Skeletal muscle satellite cell (primary cell): ENCODE measurements around the gene CDH6. TPM values are rescaled to one million over a fixed set of nuclear protein-coding genes. Genes with fewer than 3 reads are reported as not detected.

Experiments
- H3K27me3 ChIP-seq: 2 replicates; pipeline ENCODE4 v1.7.0; 2013; ENCODE audit warnings: low read length; ENCODE audit not compliant: control insufficient read depth, insufficient read depth
- H3K36me3 ChIP-seq: 2 replicates; pipeline ENCODE4 v1.7.0; 2013; ENCODE audit warnings: mild to moderate bottlenecking, control low read depth, low read length; ENCODE audit not compliant: insufficient read depth
- H3K4me1 ChIP-seq: 2 replicates; pipeline ENCODE4 v1.7.0; 2013; ENCODE audit warnings: low read length; ENCODE audit not compliant: control insufficient read depth, insufficient read depth
- H3K4me2 ChIP-seq: 2 replicates; pipeline ENCODE4 v1.7.0; 2013; ENCODE audit warnings: mild to moderate bottlenecking, low read length
- H3K4me3 ChIP-seq: 2 replicates; pipeline ENCODE4 v1.7.0; 2013; ENCODE audit warnings: low read length
- H3K9ac ChIP-seq: 2 replicates; pipeline ENCODE4 v1.7.0; 2013; ENCODE audit warnings: mild to moderate bottlenecking, low read depth, low read length, moderate library complexity
- H3K9me3 ChIP-seq: replicated peaks from 2 replicates; pipeline ENCODE4 v1.7.0; 2013; ENCODE audit warnings: mild to moderate bottlenecking, control low read depth, low read length
- total RNA-seq: library from RNA; depleted of rRNA; stranded (reverse); fragments of >200 nt; gene quantifications from 2 replicates; pipeline ENCODE4 v1.2.3, GENCODE V29; 2012; rRNA removed

The CDH6 gene
- total RNA-seq: not detected in 2 replicates

DNA sequence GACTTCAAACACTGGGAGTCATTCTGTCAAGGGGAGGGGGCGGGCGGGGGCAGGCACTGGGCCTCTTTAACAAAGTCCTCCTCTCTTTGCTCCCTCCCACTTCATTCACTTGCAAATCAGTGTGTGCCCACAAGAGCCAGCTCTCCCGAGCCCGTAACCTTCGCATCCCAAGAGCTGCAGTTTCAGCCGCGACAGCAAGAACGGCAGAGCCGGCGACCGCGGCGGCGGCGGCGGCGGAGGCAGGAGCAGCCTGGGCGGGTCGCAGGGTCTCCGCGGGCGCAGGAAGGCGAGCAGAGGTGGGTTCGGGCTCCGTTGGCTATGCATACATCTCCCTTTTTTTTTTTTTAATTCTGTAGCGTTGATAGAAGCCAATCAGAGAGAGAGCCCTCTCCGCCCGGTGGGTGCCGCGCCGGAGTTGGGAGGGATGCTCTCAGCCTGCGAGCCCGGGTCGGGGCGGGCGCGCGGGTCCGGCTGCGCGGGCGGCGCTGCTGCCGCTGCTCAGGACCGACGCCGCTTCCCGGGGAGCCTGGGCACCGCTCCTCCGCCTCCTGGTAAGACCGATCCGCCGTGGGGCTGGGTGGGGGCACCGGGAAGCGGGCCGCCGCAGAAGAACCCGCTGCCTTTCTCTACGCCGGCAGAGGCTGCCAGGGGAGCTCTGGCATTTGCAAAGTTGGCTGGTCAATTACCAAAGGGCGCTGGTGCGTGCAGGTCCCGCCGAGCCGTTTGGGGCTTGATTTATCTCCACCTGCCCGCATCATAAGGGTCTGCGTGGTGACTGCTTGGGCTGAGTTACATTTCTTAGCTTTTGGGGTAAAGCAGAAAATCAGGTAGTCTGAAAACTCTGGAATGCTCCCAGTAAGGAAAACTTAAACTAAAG, at the start of gene CDH6:
Gene CDH6, plus strand, starts transcription at position 96 of the 877 bp plus-strand sequence. CDS start 73,788 bp downstream, outside the sequence.
- Histone ChIP-seq H3K27me3 (peaks cover 51% of the 10 kb centered on the region), H3K9me3 (no peaks in the 10 kb centered on the region), H3K9ac (no peak within 1 kb of the TSS), H3K4me2 (peak within 1 kb of the TSS; percentile 77), H3K4me1 (peaks cover 6% of the 10 kb centered on the region), H3K4me3 (peak within 1 kb of the TSS; percentile 56), H3K36me3 (no peaks in the 10 kb centered on the region)

DNA sequence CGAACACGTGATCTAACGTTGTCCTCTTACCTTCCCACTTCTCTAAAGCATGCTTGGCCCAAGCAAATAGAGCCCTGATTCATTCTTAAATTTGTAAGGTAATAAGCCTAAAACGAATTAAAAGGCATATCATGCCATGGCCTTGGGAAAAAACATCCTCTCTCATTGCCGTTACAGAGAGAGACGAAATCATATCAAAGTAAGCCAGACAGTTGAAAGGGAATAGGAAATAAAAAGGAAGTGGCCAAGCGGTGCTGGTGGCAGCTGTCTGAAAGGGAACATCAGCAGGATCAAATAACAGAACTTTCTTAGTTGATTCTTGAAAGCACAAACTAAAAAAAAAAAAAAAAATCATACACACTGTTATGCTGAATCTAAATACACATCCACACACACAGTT, 49.1 kb upstream of the CDH6 start:
- H3K4me2 ChIP-seq: no peak overlapping the region
- H3K36me3 ChIP-seq: no peaks in the 10 kb centered on the region
- H3K4me3 ChIP-seq: no peak overlapping the region
- H3K4me1 ChIP-seq: peaks cover 3% of the 10 kb centered on the region
- H3K27me3 ChIP-seq: no peaks in the 10 kb centered on the region
- H3K9me3 ChIP-seq: no peaks in the 10 kb centered on the region
- no peak overlapping the region for H3K9ac ChIP-seq

DNA sequence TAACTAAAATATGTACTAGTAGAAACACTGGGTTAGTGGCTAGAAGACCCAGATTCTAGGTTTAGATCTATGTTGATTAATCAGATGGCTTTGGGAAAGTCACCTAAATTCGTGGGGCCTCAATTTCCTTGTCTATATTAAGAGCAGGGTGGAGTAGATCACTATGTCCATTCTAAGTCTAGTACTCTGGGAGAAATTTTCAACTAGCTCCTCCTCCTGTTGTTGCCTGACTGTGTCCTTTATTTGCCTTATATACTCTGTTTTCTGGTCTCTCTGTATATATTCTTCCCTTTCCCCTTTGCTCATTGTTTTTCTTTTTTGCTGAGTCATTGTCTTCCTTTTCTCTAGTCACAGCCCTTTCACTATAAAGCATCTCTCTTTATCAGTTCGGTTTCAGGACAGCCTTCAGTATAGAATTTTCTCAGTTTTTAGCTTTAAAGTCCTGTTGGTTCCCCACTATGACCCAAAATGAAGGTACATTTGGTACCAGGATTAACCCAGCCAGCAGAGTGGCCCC, 44.5 kb upstream of the CDH6 start:
- no peak overlapping the region for H3K4me2 ChIP-seq
- no peaks in the 10 kb centered on the region for H3K36me3 ChIP-seq
- H3K9ac ChIP-seq: no peak overlapping the region
- peaks cover 3% of the 10 kb centered on the region for H3K4me1 ChIP-seq
- no peak overlapping the region for H3K4me3 ChIP-seq
- no peaks in the 10 kb centered on the region for H3K27me3 ChIP-seq
- H3K9me3 ChIP-seq: no peaks in the 10 kb centered on the region

DNA sequence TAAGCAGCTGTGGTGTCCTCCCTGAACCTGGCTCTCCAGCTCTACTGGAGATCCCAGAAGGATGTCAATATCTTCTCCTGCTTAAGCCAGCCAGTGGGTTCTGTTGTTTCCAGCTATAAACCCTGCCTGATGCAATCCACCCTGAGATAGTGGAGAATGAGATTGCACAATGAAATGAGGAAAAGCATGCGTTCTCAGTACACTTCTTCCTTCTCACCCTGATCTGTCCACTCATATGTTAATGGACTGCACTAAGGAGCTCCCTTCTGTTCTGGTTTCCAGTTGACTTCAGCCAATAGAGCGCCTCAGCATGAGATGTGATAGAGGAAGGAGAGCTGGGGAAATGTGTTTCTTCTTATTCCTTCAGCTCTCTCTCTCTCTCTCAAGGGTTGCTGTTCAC, 40.0 kb upstream of the CDH6 start:
- Histone ChIP-seq H3K9me3 (no peaks in the 10 kb centered on the region), H3K9ac (no peak overlapping the region), H3K4me2 (no peak overlapping the region), H3K4me1 (peaks cover 3% of the 10 kb centered on the region), H3K27me3 (no peaks in the 10 kb centered on the region), H3K36me3 (no peaks in the 10 kb centered on the region), H3K4me3 (no peak overlapping the region)

DNA sequence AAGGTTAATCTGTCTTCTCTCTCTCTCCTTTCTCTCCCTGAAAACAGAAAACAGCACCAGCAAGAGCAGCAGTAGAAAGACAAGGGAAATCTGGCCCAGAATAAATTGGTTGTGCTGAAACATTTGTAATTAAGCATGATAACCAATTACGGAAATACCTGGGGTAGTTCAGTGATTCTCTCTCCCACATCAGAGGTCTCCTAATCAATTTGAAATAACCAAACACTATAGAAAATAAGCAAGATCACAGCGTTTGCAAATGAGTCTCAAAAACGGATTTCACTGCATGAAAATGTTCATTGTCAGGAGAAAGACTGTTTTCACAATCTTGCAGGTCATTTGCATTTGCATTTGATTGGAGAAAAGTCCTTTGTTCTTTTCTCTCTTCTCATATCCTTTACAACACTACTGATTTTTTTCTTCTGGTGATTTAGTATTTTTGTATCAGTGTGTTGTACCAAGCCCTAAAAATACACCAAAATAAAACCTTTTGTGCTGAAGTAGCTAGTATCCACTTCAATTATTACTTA, 36.8 kb upstream of the CDH6 start:
- Histone ChIP-seq H3K36me3 (no peaks in the 10 kb centered on the region), H3K9me3 (no peaks in the 10 kb centered on the region), H3K4me2 (no peak overlapping the region), H3K27me3 (no peaks in the 10 kb centered on the region), H3K4me1 (no peaks in the 10 kb centered on the region), H3K9ac (no peak overlapping the region), H3K4me3 (no peak overlapping the region)

DNA sequence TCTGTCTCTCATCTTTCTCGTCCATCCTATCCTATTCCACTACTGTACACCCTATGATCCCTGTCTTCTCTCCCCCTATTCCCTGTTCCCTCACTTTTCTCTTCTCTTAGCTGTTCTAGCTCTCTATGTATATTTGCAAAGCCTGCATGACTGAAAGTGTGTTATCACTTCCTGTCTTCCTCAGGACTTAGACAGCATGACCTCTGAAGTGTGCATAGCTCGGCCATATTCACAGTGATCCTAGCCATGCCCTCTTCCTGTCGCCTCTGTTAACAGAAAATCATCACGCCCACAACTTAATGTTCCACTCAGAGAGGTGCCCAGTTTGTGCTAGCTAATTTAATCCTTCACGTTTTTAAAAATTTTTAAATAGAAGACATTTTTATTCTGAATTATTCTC, 35.8 kb upstream of the CDH6 start:
- Histone ChIP-seq H3K4me3 (no peak overlapping the region), H3K9ac (no peak overlapping the region), H3K4me1 (no peaks in the 10 kb centered on the region), H3K27me3 (no peaks in the 10 kb centered on the region), H3K36me3 (no peaks in the 10 kb centered on the region), H3K4me2 (no peak overlapping the region), H3K9me3 (no peaks in the 10 kb centered on the region)

DNA sequence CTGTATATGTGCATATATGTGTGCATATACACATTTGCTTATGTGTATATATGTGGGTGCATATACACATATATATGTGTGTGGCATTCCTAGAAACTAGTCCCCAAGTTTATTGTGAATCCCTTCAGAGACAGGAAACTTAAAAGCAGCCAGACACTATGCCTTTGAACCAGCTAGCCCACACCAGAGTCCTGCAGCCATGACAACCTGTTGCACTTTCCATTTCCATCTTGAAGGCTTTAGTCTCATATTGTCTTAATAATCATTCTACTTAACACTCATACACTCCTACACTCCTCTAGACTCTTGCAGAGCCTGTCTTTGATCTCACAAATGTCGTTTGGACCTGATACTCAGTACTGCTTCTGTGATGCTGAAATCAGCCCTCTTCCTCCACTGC, 34.8 kb upstream of the CDH6 start:
- H3K4me1 ChIP-seq: no peaks in the 10 kb centered on the region
- no peak overlapping the region for H3K9ac ChIP-seq
- no peaks in the 10 kb centered on the region for H3K9me3 ChIP-seq
- no peak overlapping the region for H3K4me2 ChIP-seq
- H3K4me3 ChIP-seq: no peak overlapping the region
- H3K36me3 ChIP-seq: no peaks in the 10 kb centered on the region
- no peaks in the 10 kb centered on the region for H3K27me3 ChIP-seq

DNA sequence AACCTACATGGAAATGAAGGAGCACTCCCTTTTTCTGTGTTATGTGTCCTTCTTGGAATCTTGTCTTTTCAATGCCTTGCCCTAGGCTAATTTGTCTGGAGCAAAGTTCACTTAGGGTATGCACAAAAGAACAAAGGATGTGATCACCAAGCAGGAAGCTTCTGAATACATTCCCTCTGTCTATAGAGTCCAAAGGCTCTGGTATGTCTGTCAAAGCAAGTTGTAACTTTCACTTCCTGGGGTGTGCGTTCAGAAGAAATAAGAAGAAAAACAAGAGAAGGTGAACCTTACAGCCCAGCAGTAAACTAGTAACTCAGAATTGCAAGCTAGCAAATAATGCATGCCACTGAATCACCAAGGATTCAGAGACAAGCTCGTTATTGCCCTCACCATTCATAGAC, 31.7 kb upstream of the CDH6 start:
- Histone ChIP-seq H3K9ac (no peak overlapping the region), H3K9me3 (no peaks in the 10 kb centered on the region), H3K27me3 (no peaks in the 10 kb centered on the region), H3K36me3 (no peaks in the 10 kb centered on the region), H3K4me3 (no peak overlapping the region), H3K4me1 (no peaks in the 10 kb centered on the region), H3K4me2 (no peak overlapping the region)

DNA sequence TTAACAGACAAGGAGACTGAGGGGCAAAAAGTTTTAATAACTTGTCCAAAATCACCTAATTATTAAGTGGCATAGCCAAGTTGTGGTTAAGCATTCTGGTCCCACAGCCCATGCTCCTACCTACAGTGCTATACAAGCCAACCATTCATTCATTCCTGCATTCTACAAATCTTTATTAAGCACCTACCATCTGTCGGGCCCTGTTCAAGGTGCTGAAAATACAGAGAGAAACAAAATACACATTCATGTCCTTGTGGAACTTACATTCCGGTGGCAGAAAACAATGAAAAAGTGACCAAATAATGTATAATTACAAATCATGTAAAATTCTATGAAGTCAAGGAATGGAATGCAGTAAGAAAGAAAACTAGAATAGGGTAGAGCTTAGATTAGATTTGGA, 27.8 kb upstream of the CDH6 start:
- no peaks in the 10 kb centered on the region for H3K9me3 ChIP-seq
- H3K36me3 ChIP-seq: no peaks in the 10 kb centered on the region
- no peak overlapping the region for H3K4me2 ChIP-seq
- no peak overlapping the region for H3K9ac ChIP-seq
- H3K27me3 ChIP-seq: no peaks in the 10 kb centered on the region
- no peaks in the 10 kb centered on the region for H3K4me1 ChIP-seq
- H3K4me3 ChIP-seq: no peak overlapping the region

DNA sequence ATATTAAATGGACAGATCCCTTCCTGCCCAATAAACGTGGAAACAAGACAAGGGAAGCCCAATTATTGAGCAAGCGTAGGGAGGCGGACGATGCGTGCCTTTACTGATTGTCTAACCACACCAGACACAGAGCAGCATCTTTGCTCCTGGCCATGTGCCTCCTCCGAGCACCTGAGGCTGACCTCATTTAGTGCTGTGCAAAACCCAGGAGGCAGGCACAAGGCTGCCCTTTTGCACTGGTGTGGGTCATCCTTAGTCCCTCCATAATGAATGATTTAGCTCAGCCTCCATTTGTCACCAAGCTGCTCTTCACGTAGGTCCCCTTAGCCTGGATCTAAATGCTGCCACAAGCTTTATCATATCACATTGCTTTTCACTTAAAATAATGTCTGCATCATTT, 24.1 kb upstream of the CDH6 start:
- Histone ChIP-seq H3K9ac (no peak overlapping the region), H3K9me3 (no peaks in the 10 kb centered on the region), H3K4me2 (no peak overlapping the region)

DNA sequence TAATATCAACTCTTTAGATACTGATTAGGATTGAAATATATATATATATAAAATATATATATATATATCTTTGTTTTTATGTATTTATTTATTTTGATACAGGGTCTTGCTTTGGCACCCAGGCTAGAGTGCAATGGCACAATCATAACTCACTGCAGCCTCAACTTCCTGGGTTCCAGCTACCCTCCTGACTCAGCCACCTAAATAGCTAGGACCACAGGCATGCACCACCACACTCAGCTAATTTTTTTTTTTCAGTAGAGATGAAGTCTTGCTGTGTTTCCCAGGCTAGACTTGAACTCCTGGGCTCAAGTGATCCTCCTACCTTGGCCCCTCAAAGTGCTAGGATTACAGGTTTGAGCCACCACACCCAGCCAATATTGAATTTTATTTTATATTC, 20.6 kb upstream of the CDH6 start:
- Histone ChIP-seq H3K4me1 (no peaks in the 10 kb centered on the region), H3K36me3 (no peaks in the 10 kb centered on the region), H3K27me3 (no peaks in the 10 kb centered on the region), H3K4me3 (no peak overlapping the region), H3K9me3 (no peaks in the 10 kb centered on the region), H3K9ac (no peak overlapping the region), H3K4me2 (no peak overlapping the region)

More for the DNA sequence above, 24.1 kb upstream of the CDH6 start:
- Histone ChIP-seq H3K36me3 (no peaks in the 10 kb centered on the region), H3K4me3 (no peak overlapping the region), H3K27me3 (no peaks in the 10 kb centered on the region), H3K4me1 (no peaks in the 10 kb centered on the region)

DNA sequence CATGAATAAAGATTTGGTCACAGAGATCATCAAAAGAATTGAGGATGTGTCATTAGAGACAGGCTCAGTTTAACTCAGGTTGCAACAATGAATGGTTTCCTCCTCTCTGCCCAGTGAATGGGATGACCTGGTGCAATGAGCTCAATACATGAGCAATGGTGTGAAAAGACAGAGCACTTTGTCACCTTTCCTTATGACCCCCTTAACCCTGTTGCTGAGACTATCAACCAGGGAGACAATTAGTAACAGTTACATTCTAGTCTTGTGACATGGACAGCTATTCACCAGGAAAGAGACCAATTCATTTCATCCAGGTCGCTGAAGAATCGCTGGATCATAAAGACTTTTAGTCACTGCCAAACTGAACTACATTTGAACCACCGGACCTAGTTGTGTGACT, 19.9 kb upstream of the CDH6 start:
- no peaks in the 10 kb centered on the region for H3K9me3 ChIP-seq
- H3K4me3 ChIP-seq: no peak overlapping the region
- no peaks in the 10 kb centered on the region for H3K36me3 ChIP-seq
- H3K9ac ChIP-seq: no peak overlapping the region
- H3K4me1 ChIP-seq: no peaks in the 10 kb centered on the region
- H3K27me3 ChIP-seq: no peaks in the 10 kb centered on the region
- no peak overlapping the region for H3K4me2 ChIP-seq
